KBM-7 (cell line): ENCODE results near the gene RYR2.
"Not testable (repeated sequence)": the region's sequence is repeated elsewhere in the genome, so short reads cannot be mapped to it uniquely, and the experiment has no call there.

Experiments
- DNase-seq: peaks from one replicate; pipeline ENCODE4 v3.0.0-alpha.2; 2015
- in situ Hi-C: fragments of 300-500 bp; cut with MboI; formaldehyde crosslinking; loops from 2 replicates; pipeline ENCODE4 v1.14.3; 2020; ENCODE audit warnings: low sequenced_read_pairs, low pct_unique_long_range_greater_than_20kb, mixed read lengths

RYR2 gene

DNA sequence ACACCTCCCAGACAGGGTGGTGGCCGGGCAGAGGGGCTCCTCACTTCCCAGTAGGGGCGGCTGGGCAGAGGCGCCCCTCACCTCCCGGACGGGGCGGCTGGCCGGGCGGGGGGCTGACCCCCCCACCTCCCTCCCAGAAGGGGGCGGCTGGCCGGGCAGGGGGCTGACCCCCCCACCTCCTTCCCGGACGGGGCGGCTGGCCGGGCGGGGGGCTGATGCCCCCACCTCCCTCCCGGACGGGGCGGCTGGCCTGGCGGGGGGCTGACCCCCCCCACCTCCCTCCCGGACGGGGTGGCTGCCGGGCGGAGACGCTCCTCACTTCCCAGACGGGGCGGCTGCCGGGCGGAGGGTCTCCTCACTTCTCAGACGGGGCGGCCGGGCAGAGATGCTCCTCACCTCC lies 85.3 kb downstream of the RYR2 start:
- DNase-seq, in situ Hi-C loops: not testable (repeated sequence)

DNA sequence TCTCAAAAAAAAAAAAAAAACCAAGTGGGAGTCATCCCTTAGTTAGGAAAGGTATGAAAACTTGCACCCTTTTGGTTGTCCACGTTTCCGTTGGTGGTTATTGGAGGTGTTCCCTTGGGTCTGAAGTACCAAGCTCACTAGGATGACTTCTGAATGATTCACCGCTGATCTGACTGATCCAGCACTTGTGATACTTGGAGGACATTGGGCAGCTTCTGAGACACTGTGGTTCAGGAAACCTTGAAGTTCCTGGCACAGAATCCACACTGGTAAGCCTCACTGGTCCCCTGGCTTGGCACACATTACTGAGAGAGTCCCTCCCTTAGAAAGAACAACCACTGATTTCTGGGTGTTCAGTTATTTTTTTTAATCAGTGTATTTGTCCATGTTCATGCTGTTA lies 91.9 kb downstream of the RYR2 start:
- no peak for DNase-seq
- in situ Hi-C loops, result no loop called here

GRCh38 chr1:237134929-237135328 lies 92.9 kb downstream of the RYR2 start:
- in situ Hi-C loops, result no loop called here
- DNase-seq, result no peak

DNA sequence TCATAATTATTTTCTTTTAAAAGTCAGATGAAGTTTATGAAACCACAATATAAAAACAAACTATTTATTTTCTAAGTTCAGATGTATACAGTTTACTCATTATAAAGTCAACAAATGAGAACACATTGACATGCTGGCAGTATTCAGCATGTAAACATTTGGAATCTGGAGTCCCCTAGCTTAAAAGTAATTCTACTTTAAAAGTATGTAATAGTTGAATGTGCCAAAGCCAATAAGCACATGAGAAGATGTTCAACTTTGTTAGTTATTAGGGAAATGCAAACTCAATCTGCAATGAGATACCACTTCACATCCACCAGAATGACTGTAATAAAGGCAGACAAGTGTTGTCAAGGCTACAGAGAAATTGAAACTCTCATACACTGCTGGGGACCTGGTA lies 96.6 kb downstream of the RYR2 start:
- DNase-seq, result no peak
- in situ Hi-C loops, result no loop called here

GRCh38 chr1:237139732-237140131 lies 97.7 kb downstream of the RYR2 start:
- no peak for DNase-seq
- in situ Hi-C loops, result no loop called here

GRCh38 chr1:237140986-237141385 lies 99.0 kb downstream of the RYR2 start:
- in situ Hi-C loops, result no loop called here
- DNase-seq, result no peak

DNA sequence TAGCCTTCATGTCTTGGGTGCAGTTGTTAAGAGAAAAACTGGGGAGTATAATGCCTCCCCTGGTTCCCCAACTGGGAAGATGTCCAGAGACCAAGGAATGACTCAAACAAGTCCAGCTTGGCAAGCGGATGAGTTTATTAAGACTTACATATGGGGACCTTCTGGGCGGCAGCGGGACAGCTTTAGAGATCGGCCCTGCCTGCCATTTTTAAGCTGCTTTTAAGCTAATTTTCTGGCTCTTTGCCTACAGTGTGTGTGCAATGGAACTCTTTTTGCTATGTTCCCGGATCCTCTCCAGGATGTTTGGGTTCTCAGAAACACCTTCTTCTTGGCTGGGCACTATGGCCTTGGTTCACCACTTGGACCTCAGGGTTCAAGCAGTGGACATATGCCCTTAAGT lies 99.5 kb downstream of the RYR2 start:
- no peak for DNase-seq
- in situ Hi-C loops, result no loop called here

- no peak for DNase-seq
- in situ Hi-C loops, result no loop called here
Measured at GRCh38 chr1:237145379-237146135, 103.6 kb downstream of the RYR2 start.

- no peak for DNase-seq
- in situ Hi-C loops, result no loop called here
Measured at GRCh38 chr1:237146241-237146640, 104.3 kb downstream of the RYR2 start.

DNA sequence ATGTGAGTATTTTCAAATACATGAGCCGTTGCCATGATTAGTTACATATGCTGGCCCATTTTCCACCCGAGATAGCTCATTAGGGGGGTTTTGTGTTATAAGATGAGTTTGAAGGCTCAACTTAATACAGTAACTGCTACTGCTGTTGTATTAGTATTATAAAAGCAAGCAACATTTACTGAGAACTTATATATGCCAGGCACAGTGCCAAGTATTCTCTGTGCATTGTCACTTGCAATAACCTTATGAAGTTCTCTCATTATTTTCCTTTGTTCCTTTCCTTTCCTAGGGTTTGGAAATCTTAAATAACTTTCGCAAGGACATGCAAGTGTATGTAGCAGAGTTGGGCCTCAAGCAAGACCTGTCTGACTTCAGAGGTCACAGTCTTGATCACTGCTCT lies 107.9 kb downstream of the RYR2 start:
- no peak for DNase-seq
- in situ Hi-C loops, result no loop called here

DNA sequence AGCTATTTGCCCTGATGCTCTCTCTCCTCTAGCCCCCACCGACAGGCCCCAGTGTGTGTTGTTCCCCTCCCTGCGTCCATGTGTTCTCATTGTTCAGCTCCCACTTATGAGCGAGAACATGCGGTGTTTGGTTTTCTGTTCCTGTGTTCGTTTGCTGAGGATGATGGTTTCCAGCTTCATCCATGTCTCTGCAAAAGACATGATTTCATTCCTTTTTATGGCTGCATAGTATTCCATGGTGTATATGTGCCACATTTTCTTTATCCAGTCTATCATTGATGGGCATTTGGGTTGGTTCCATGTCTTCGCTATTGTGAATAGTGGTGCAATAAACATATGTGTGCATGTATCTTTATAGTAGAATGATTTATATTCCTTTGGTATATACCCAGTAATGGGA lies 110.0 kb downstream of the RYR2 start:
- in situ Hi-C loops, DNase-seq: not testable (repeated sequence)

DNA sequence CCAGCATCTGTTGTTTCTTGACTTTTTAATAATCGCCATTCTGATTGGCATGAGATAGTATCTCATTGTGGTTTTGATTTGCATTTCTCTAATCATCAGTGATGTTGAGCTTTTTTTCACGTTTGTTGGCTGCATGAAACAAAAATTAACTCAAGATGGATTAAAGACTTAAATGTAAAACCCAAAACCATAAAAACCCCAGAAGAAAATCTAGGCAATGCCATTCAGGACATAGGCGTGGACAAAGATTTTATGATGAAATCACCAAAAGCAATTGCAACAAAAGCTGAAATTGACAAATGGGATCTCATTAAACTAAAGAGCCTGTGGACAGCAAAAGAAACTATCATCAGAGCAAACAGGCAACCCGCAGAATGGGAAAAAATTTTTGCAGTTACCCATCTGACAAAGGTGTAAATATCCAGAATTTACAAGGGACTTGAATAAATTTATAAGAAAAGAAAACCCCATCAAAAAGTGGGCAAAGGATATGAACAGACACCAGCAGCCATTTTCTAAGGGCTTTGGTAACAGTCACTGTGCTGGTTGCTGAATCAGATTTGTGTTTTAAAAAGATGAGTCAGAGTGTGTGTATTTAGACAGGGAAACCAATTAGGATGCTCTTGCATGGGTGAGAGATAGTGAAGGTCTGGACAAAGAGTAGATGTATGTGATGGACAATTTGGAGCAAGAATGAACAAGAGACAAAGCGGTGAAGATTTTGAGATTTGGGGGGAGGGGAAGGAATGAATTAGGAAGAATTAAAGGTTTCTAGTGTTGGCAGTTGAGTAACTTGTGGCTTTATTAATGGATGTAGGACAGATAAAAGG lies 110.7 kb downstream of the RYR2 start:
- no peak for DNase-seq
- in situ Hi-C loops, result no loop called here

DNA sequence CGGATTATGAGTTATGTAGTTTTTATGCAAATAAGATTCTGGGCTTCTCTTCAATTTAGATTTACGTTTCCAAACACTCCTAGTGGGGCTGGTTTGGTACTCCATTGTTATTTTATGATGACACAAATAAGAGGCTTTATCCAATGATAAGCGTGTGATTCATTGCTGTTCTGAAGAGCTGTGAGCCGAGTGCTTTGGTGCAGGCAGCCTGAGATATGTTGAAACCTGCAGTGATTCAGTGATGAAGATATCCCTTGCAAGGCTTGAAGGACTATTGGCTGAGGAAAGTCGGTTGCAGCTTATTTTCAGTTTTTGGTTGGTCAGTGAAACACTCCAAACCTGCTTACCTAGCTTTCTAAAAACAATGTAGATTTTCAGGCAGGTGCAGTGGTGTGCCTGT lies 112.2 kb downstream of the RYR2 start:
- DNase-seq, result no peak
- in situ Hi-C loops, result no loop called here

- in situ Hi-C loops, result no loop called here
Measured at GRCh38 chr1:237164406-237165352, 122.7 kb downstream of the RYR2 start.

GRCh38 chr1:237166086-237166485 lies 124.1 kb downstream of the RYR2 start:
- in situ Hi-C loops, result no loop called here
- DNase-seq, result no peak

More at GRCh38 chr1:237164406-237165352, 122.7 kb downstream of the RYR2 start:
- no peak for DNase-seq

DNA sequence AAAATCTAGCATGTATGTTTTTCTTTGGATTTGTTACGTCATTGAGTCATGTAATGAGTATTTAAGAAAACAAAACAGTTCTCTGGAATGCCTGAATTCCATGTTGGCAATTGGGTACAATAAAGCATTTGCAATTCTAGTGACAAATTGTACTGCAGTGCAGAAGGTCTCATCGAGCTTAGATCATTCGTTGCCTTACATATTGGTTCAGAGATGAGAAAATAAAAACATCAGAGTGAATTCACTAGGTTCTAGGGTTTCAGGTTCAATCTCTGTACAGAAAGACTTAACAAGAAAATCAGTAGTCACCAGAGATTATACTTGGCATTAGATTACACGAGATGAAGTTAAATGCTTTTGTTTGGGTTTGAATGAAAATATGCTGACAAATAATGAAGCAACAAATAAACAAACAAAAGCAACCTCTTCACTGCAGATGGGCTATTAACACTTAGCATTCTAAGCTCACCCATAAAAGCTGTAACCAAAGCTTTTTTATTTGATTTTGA lies 124.7 kb downstream of the RYR2 start:
- in situ Hi-C loops, result no loop called here

DNA sequence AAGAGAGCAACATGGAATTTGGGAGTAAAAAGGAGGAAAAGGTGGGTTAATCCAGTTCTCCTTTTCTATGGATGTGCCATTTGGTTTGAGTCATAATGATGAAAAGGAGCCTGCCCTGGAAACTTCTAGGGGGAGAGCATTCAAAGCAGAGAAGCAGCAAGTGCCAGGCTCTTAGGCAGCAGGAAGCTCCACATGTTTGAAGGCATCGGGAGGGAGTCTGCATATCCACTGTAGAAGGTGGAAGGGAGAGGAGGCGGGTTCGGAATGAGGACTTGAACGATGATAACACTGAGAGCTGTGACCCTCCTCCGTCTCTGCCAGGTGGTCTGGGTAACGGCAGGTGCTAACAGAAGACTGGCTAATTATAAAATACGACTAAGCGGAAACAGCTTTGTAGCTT lies 128.2 kb downstream of the RYR2 start:
- in situ Hi-C loops, result no loop called here
- no peak for DNase-seq

More for the DNA sequence above, 124.7 kb downstream of the RYR2 start:
- DNase-seq, result no peak

DNA sequence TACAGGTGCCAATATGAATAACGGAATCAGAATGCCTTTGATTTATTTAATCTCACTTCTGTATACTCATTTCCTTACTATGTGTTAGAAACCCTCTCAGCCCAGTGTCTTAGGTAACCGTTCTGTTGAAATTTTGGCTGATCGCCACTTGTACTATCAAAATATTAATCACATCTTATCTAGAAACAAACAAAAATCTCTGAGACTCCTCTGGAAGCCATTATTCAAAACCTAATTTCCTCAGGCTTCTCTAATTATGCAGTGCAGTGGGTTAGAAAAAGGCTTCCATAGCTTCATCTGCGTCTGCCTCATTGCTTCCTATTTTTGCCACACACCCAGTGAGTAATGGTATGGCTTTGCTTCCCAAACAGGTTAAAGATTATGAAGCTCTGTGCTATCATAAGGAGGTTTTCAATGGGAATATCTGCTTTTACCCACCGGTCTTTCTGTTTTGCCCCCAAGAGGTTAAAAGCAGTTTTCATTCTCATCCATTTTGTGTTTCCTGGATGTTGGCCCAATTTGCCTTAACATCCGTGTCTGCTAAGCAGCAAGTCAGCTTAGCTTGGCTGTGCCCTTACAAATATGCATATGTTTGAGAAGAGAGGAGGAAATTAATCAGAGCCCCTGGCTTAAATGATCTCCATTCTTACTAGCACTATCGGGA lies 129.6 kb downstream of the RYR2 start:
- in situ Hi-C loops, result no loop called here
- DNase-seq, result no peak

- in situ Hi-C loops, result no loop called here
- no peak for DNase-seq
Measured at GRCh38 chr1:237172118-237172485, 130.1 kb downstream of the RYR2 start.
